ENCODE results near the gene SLC17A5.
"Not testable (repeated sequence)": the region's sequence is repeated elsewhere in the genome, so short reads cannot be mapped to it uniquely, and the experiment has no call there.

The SLC17A5 gene

DNA sequence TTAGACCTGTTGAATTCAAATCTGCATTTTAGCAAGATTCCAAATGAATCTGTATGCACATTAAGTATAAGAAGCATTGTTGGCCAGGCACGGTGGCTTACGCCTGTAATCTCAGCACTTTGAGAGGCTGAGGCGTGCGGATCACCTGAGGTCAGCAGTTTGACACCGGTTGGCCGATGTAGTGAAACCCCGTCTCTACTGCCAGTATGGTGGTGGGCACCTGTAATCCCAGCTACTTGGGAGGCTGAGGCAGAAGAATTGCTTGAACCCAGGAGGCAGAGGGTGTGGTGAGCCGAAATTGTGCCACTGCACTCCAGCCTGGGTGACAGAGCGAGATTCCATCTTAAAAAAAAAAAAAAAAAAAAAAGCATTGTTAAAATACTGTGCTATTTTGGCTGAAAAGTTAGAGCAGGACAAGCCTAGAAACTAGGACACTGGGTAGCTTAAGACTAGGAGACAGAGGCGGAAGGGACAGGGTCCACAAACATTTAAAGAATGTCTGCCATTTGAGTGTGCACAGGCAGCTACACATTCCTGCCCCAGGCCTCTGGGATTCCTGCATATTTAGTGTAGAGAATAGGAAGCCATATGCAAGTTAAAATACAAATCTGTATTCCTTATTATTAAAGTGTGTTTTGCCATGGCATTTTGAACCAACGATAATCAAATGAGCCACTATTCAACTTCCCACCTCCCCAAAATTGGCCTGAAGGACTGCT, 87.9 kb downstream of the SLC17A5 start:
- peak; percentile 77 for DNase-seq

- DNase-seq, result no peak
Observed at GRCh38 chr6:73564578-73565345, 89.0 kb downstream of the SLC17A5 start.

GRCh38 chr6:73562558-73562957, 91.2 kb downstream of the SLC17A5 start:
- no peak for DNase-seq

- no peak for DNase-seq
Observed at GRCh38 chr6:73560853-73561407, 92.9 kb downstream of the SLC17A5 start.

DNA sequence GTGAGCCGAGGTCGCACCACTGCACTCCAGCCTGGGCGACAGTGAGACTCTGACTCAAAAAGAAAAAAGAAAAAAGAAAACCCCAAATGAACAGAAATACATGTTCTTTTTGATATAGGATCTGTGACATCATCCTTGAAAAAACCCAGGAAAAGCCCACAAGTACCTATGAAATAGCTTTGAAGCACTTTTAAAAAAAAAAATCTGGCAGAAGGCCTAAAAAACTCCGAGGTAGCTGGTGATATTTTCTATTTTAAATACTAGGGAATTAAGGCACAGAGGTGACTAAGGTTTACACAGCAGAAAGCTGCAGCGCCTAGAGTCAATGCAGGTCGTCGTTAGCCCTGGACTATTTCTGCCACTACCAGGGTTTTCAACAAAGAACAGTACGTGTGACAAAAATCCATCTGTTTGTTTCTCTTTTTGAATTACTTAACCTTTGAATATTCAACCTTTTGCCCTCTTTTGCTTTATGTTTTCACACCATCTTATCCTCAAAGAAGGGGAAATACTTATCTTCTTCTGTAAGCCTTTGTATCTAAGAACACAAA, 93.5 kb downstream of the SLC17A5 start:
- no peak for DNase-seq

DNA sequence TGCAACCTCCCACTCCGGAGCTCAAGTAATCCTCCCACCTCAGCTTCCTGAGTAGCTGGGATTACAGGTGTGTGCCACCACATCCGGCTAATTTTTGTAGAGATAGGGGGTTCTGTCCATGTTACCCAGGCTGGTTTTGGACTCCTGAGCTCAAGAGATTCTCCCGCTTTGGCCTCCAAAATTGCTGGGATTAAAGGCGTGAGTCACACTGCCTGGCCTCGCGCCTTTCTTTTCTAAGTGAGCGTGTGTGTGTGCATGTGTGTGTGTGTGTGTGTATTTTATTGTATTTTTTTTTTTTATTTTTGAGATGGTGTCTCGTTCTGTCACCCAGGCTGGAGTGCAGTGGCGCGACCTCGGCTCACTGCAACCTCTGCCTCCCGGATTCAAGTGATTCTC, 94.4 kb downstream of the SLC17A5 start:
- DNase-seq, result peak; percentile 30

DNA sequence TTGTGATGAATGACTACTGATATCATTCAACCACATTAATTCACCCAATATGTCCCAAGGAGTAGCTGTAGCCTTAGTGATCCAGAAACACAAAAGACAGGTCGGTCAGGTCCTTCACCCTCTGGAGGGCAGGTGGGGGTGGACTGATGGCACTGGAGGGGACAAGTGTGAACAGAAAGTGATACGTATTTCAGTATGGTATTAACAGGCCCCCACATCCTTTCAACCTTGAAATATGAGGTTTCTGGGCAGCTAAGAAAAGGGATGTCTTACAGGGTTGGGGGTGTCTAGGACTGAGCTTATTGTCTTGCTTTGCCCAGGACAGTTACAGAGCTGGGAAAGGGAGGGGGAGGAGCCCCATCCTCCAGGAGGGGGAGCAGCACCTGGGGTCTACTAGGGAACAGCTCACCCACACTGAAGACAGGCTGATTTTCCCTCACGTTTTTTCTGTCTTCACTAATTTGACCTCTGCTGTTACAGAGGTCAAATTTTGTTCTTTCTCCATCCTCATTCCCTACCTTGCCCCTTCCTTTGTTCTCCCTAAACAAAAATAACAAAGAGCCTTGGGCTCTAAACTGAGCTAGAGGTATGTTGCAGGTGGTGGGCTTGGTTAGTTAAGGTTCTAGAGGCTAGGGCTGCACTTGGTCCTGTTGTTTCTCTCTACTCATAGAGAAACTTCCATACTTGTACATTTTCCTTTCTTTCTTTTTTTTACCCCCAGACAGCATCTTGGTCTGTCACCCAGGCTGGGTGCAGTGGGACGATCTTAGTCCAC, 95.0 kb downstream of the SLC17A5 start:
- DNase-seq, result no peak

DNA sequence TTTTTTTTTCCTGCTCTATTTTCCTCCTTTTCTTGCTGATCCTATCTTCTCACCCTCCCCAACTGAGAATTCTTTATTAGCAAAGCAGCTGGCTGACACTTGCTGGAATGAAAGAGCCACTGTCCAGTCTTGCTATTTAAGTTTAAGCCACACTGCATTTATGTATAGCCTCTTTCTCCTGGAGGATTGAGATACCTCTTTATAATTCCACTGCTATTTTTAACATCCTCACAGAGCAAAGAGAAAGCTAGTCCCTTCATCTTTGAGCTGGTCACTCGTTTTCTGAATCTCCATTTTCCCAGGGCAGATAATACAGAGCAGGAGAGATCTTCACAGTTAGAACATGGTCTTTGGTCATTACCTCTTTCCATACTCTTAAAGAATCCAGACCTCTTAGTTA, 97.0 kb downstream of the SLC17A5 start:
- DNase-seq, result no peak

DNA sequence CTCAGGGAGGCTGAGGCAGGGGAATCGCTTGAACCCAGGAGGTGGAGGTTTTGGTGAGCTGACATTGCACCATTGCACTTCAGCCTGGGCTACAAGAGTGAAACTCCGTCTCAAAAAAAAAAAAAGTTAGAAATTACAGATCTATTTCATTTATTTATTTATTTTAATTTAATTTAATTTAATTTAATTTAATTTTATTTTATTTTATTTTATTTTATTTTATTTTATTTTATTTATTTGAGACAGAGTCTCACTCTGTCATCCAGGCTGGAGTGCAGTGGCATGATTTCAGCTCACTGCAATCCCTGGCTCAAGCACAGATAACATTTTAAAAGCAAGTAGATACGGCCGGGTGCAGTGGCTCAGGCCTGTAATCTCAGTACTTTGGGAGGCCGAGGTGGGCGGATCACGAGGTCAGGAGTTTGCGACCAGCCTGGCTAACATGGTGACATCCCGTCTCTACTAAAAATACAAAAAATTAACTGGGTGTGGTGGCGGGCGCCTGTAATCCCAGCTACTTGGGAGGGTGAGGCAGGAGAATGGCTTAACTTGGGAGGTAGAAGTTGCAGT, 98.3 kb downstream of the SLC17A5 start:
- not testable (repeated sequence) for DNase-seq

DNA sequence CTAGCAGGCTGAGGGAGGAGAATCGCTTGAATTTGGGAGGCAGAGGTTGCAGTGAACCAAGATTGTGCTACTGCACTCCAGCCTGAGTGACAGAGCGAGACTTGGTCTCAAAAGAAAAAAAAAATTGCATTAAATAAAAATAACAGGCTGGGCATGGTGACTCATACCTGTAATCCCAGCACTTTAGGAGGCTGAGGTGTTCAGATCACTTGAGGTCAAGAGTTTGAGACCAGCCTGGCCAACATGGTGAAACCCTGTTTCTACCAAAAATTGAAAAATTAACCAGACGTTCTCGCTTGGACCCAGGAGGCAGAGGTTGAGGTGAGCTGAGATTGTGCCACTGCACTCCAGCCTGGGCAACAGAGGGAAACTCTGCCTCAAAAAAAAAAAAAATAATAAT, 102.7 kb downstream of the SLC17A5 start:
- not testable (repeated sequence) for DNase-seq

DNA sequence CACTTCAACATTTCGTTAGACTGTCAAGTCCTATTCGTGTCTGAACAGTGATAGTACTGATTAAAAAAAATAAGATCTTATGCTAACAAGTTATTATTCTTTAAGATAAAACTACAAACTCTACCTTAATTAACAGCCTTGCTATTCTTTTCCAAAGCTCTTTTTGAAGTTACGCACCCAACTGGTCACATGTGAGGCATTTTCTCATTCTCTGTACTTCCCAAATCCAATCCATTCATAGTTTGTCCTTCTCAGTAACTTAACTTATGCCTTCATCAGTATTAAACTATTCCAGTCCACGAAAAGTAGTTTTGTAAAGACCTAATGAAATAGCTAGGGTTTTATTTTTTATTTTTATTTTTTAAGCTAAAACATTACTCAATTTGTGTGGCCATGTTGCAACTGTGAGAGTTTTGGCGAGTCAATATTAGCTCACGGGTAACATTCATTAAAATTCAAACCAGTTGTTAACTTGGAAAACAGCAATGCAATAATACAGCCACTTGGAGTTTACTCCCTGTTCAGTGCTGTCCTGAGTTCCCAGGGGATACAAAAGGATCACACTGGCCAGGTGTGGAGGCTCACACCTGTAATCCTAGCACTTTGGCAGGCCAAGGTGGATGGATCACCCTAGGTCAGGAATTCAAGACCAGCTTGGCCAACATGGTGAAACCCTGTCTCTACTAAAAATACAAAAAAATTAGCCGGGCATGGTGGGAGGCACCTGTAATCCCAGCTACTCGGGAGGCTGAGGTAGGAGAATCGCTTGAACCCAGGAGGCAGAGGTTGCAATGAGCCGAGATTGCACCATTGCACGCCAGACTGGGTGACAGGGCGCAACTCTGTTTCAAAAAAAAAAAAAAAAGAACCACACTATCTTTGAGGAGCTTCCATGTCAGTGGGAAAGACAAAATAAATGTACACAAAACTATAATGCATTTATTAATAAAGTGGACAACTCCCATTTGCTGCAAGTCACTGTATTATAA, 105.0 kb downstream of the SLC17A5 start:
- no peak for DNase-seq

- no peak for DNase-seq
Observed at GRCh38 chr6:73547036-73547435, 106.8 kb downstream of the SLC17A5 start.
